ENCODE data around the gene C8B. TPM values are rescaled to one million over a fixed set of nuclear protein-coding genes. Genes with fewer than 3 reads are reported as not detected.

The C8B gene
- total RNA-seq, 1 experiment from 2014 or later: 0.10 TPM

DNA sequence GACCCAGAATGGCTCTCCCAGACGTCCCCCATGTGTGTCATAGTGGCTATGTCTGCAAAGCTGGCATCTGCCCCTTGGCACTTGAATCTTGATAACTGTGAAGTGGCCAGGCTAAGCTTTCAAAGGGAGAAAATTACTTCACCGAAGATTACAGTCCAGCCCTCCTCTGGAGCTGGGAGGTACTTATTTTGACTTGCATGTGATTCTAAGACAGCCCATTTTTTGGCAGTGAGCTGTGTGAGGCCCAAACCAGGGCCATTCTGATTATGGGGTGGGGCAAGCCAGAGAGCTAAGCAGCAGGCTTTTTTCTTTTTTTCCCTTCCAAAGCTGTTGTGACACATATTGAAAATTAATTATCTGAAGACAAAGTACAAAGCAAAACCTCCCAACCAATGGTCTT is 42.1 kb upstream of the C8B start:
- H3K4me2 ChIP-seq (ENCODE audit: low read length): no peak overlapping the region
- H3K36me3 ChIP-seq (ENCODE audit: control insufficient read depth in 1 of 2, insufficient read depth in 2 of 2, low read length in 2 of 2): no peaks in the 10 kb centered on the region
- no peaks in the 10 kb centered on the region for H4K20me1 ChIP-seq (ENCODE audit: insufficient read depth)
- peaks cover 4% of the 10 kb centered on the region; the same call in 1 of the 2 replicates for H3K27me3 ChIP-seq (ENCODE audit: insufficient read depth, low read length)
- no peaks in the 10 kb centered on the region for H3K79me2 ChIP-seq (ENCODE audit: insufficient read depth, low read length)
- H3K9ac ChIP-seq (ENCODE audit: low read length): no peak overlapping the region
- no peaks in the 10 kb centered on the region for H3K9me2 ChIP-seq (ENCODE audit: insufficient read depth)
- DNase-seq (ENCODE audit: low read depth, low spot score): no peak
- ChIA-PET POLR2A (no interaction called here), RAD21 (ENCODE audit: low non-redundant PET in 1 of 2, low total read pairs in 2 of 2, uncharacterized antibody in 2 of 2, unreplicated experiment in 2 of 2) (no interaction called here), CTCF (no interaction called here)
- H3K9me3 ChIP-seq (ENCODE audit: control insufficient read depth in 1 of 2, insufficient read depth in 1 of 2, low read depth in 1 of 2, low read length in 2 of 2): no peaks in the 10 kb centered on the region
- H2AFZ ChIP-seq (ENCODE audit: low read depth, low read length, poor library complexity, severe bottlenecking): no peak overlapping the region
- no peak overlapping the region for H3K27ac ChIP-seq (ENCODE audit: low read depth, low read length)
- no peak overlapping the region for H3K4me3 ChIP-seq (replicated peaks in 1 of 2; ENCODE audit: low read depth in 1 of 2, low read length in 2 of 2)
- no peaks in the 10 kb centered on the region for H3K4me1 ChIP-seq (ENCODE audit: control insufficient read depth in 1 of 2, insufficient read depth in 2 of 2, low read length in 2 of 2)
- no peak for TF ChIP-seq SRF (IDR thresholded peaks at IDR 0.05; ENCODE audit: low read depth)
- TF ChIP-seq ELF1 (IDR thresholded peaks at IDR 0.05; ENCODE audit: borderline replicate concordance, low read depth): no peak
- no peak for TF ChIP-seq SP1 (IDR thresholded peaks at IDR 0.05; ENCODE audit: low read depth)
- TF ChIP-seq CBX3 (IDR thresholded peaks at IDR 0.05; ENCODE audit: low read depth): no peak
- TF ChIP-seq EZH2phosphoT487 (IDR thresholded peaks at IDR 0.05; ENCODE audit: borderline replicate concordance): no peak
- TF ChIP-seq CEBPB (IDR thresholded peaks at IDR 0.05; ENCODE audit: low read depth): no peak
- TF ChIP-seq, protein P1, sequence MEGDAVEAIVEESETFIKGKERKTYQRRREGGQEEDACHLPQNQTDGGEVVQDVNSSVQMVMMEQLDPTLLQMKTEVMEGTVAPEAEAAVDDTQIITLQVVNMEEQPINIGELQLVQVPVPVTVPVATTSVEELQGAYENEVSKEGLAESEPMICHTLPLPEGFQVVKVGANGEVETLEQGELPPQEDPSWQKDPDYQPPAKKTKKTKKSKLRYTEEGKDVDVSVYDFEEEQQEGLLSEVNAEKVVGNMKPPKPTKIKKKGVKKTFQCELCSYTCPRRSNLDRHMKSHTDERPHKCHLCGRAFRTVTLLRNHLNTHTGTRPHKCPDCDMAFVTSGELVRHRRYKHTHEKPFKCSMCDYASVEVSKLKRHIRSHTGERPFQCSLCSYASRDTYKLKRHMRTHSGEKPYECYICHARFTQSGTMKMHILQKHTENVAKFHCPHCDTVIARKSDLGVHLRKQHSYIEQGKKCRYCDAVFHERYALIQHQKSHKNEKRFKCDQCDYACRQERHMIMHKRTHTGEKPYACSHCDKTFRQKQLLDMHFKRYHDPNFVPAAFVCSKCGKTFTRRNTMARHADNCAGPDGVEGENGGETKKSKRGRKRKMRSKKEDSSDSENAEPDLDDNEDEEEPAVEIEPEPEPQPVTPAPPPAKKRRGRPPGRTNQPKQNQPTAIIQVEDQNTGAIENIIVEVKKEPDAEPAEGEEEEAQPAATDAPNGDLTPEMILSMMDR (IDR thresholded peaks at IDR 0.05 in 2 of 3, conservative IDR thresholded peaks at IDR 0.05 in 1 of 3; ENCODE audit: borderline replicate concordance in 1 of 3, insufficient read depth in 1 of 3, low read depth in 2 of 3, low read length in 2 of 3): no peak
- TF ChIP-seq POLR2A (IDR thresholded peaks at IDR 0.05; ENCODE audit: borderline replicate concordance, extremely low read depth, insufficient read depth, insufficient read length): no peak
- TF ChIP-seq SIN3A (IDR thresholded peaks at IDR 0.05; ENCODE audit: low read depth): no peak
- TF ChIP-seq TCF7L2 (IDR thresholded peaks at IDR 0.05; ENCODE audit: borderline replicate concordance, extremely low read depth, insufficient read depth, insufficient read length): no peak
- ATAC-seq: no peak
- BruUV-seq (replicated peaks): no TSS peak
- intact Hi-C loops (cut with micrococcal nuclease): no loop called here

DNA sequence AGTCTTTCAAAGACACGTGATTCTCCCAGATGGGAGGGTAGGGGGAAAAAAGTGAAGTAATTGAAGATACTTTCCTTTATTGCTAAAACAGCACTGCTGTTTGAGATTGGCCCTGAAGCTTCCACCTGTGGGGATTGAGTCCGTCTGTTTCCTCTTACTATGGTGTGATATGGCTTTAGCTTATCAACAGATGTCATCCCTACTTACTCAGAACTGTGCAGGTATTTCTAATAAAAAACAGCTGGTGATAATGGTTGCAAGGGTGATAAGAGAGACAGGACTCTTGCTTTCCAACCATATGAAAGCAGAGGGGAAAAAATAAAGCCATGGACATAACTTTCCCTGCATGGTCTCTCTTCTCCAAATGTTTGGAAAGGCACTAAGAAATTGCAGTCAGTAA is 41.7 kb upstream of the C8B start:
- Histone ChIP-seq H3K4me3 (replicated peaks in 1 of 2; ENCODE audit: low read depth in 1 of 2, low read length in 2 of 2) (no peak overlapping the region), H4K20me1 (ENCODE audit: insufficient read depth) (no peaks in the 10 kb centered on the region), H3K79me2 (ENCODE audit: insufficient read depth, low read length) (no peaks in the 10 kb centered on the region), H3K36me3 (ENCODE audit: control insufficient read depth in 1 of 2, insufficient read depth in 2 of 2, low read length in 2 of 2) (no peaks in the 10 kb centered on the region), H3K9ac (ENCODE audit: low read length) (no peak overlapping the region), H3K9me3 (ENCODE audit: control insufficient read depth in 1 of 2, insufficient read depth in 1 of 2, low read depth in 1 of 2, low read length in 2 of 2) (no peaks in the 10 kb centered on the region), H3K27me3 (ENCODE audit: insufficient read depth, low read length) (peaks cover 4% of the 10 kb centered on the region; the same call in 1 of the 2 replicates), H3K4me1 (ENCODE audit: control insufficient read depth in 1 of 2, insufficient read depth in 2 of 2, low read length in 2 of 2) (no peaks in the 10 kb centered on the region), H3K4me2 (ENCODE audit: low read length) (no peak overlapping the region), H3K27ac (ENCODE audit: low read depth, low read length) (no peak overlapping the region), H3K9me2 (ENCODE audit: insufficient read depth) (no peaks in the 10 kb centered on the region), H2AFZ (ENCODE audit: low read depth, low read length, poor library complexity, severe bottlenecking) (no peak overlapping the region)
- intact Hi-C loops (cut with micrococcal nuclease): no loop called here
- CTCF ChIA-PET: no interaction called here
- ATAC-seq: no peak
- DNase-seq (ENCODE audit: low read depth, low spot score): no peak
- POLR2A ChIA-PET: no interaction called here
- RAD21 ChIA-PET (ENCODE audit: low non-redundant PET in 1 of 2, low total read pairs in 2 of 2, uncharacterized antibody in 2 of 2, unreplicated experiment in 2 of 2): no interaction called here
- no TSS peak for BruUV-seq (replicated peaks)
- TF ChIP-seq, protein P2, sequence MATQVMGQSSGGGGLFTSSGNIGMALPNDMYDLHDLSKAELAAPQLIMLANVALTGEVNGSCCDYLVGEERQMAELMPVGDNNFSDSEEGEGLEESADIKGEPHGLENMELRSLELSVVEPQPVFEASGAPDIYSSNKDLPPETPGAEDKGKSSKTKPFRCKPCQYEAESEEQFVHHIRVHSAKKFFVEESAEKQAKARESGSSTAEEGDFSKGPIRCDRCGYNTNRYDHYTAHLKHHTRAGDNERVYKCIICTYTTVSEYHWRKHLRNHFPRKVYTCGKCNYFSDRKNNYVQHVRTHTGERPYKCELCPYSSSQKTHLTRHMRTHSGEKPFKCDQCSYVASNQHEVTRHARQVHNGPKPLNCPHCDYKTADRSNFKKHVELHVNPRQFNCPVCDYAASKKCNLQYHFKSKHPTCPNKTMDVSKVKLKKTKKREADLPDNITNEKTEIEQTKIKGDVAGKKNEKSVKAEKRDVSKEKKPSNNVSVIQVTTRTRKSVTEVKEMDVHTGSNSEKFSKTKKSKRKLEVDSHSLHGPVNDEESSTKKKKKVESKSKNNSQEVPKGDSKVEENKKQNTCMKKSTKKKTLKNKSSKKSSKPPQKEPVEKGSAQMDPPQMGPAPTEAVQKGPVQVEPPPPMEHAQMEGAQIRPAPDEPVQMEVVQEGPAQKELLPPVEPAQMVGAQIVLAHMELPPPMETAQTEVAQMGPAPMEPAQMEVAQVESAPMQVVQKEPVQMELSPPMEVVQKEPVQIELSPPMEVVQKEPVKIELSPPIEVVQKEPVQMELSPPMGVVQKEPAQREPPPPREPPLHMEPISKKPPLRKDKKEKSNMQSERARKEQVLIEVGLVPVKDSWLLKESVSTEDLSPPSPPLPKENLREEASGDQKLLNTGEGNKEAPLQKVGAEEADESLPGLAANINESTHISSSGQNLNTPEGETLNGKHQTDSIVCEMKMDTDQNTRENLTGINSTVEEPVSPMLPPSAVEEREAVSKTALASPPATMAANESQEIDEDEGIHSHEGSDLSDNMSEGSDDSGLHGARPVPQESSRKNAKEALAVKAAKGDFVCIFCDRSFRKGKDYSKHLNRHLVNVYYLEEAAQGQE (IDR thresholded peaks at IDR 0.05; ENCODE audit: low read depth): no peak
- no peak for TF ChIP-seq EZH2 (IDR thresholded peaks at IDR 0.05)
- no peak for TF ChIP-seq EZH2phosphoT487 (IDR thresholded peaks at IDR 0.05; ENCODE audit: borderline replicate concordance)
- TF ChIP-seq CBX3 (IDR thresholded peaks at IDR 0.05; ENCODE audit: low read depth): no peak
- TF ChIP-seq, protein P3, sequence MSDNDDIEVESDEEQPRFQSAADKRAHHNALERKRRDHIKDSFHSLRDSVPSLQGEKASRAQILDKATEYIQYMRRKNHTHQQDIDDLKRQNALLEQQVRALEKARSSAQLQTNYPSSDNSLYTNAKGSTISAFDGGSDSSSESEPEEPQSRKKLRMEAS (IDR thresholded peaks at IDR 0.05): no peak
- no peak for TF ChIP-seq TCF7L2 (IDR thresholded peaks at IDR 0.05; ENCODE audit: borderline replicate concordance, extremely low read depth, insufficient read depth, insufficient read length)
- TF ChIP-seq SIN3A (IDR thresholded peaks at IDR 0.05; ENCODE audit: low read depth): no peak
- no peak for TF ChIP-seq FOSL1 (IDR thresholded peaks at IDR 0.05; ENCODE audit: low read depth)
- no peak for TF ChIP-seq SRF (IDR thresholded peaks at IDR 0.05; ENCODE audit: low read depth)
- no peak for TF ChIP-seq RAD21 (IDR thresholded peaks at IDR 0.05; ENCODE audit: low read depth)
- TF ChIP-seq CEBPB (IDR thresholded peaks at IDR 0.05; ENCODE audit: low read depth): no peak
